Vagina (tissue), 2 donors: Measurements from ENCODE around the gene CELF5.
"Not testable (repeated sequence)": the region's sequence is repeated elsewhere in the genome, so short reads cannot be mapped to it uniquely, and the experiment has no call there.

Experiments
- POLR2A ChIP-seq, 2 donors: fragments of 450-650 bp; IDR thresholded peaks; one replicate each; pipeline ENCODE4 v1.6.1; 2017; ENCODE audit warnings: antibody characterized with exemption in 2 of 2, mild to moderate bottlenecking in 2 of 2, moderate library complexity in 2 of 2
- POLR2AphosphoS5 ChIP-seq, 2 donors: sonication (generic); formaldehyde crosslinking; IDR thresholded peaks; one replicate each; pipeline ENCODE4 v1.9.0; 2017; ENCODE audit warnings: antibody characterized with exemption in 2 of 2, mild to moderate bottlenecking in 2 of 2, low read depth in 1 of 2; ENCODE audit not compliant: insufficient read depth in 1 of 2
- TF ChIP-seq, protein P1 (sequence below), 3 experiments: fragments of 450-650 bp in 2 of 3; fragments of 200-600 bp in 1 of 3; sonication (generic) in 1 of 3; IDR thresholded peaks; one replicate each; pipeline ENCODE4 v1.5.1; 2017 to 2019; ENCODE audit warnings: antibody characterized with exemption in 3 of 3, mild to moderate bottlenecking in 2 of 3, moderate library complexity in 2 of 3

- not testable (repeated sequence) for TF ChIP-seq POLR2A (IDR thresholded peaks at IDR 0.05); POLR2AphosphoS5 (IDR thresholded peaks at IDR 0.05; ENCODE audit: insufficient read depth in 1 of 2, low read depth in 1 of 2)
- TF ChIP-seq, protein P1, sequence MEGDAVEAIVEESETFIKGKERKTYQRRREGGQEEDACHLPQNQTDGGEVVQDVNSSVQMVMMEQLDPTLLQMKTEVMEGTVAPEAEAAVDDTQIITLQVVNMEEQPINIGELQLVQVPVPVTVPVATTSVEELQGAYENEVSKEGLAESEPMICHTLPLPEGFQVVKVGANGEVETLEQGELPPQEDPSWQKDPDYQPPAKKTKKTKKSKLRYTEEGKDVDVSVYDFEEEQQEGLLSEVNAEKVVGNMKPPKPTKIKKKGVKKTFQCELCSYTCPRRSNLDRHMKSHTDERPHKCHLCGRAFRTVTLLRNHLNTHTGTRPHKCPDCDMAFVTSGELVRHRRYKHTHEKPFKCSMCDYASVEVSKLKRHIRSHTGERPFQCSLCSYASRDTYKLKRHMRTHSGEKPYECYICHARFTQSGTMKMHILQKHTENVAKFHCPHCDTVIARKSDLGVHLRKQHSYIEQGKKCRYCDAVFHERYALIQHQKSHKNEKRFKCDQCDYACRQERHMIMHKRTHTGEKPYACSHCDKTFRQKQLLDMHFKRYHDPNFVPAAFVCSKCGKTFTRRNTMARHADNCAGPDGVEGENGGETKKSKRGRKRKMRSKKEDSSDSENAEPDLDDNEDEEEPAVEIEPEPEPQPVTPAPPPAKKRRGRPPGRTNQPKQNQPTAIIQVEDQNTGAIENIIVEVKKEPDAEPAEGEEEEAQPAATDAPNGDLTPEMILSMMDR (IDR thresholded peaks at IDR 0.05), result not testable (repeated sequence)
These were observed 11.1 kb downstream of the CELF5 start for GRCh38 chr19:3235604-3236003.
